ENCODE results near the gene DEPP1.
A peak's percentile ranks its signal among the peaks of the same experiment; 100 is the strongest.

DEPP1 gene

GRCh38 chr10:44994752-44995530 is 16.3 kb upstream of the DEPP1 start:
- no peaks in the 10 kb centered on the region for H3K36me3 ChIP-seq (replicated peaks)
- no peaks in the 10 kb centered on the region for H3K27me3 ChIP-seq (replicated peaks)
- in situ Hi-C loops (cut with HindIII; ENCODE audit: low pct_ligation_motif_present, low sequenced_read_pairs): no loop called here
- no peak for DNase-seq
- no peak overlapping the region for H3K27ac ChIP-seq
- TF ChIP-seq, protein P1, sequence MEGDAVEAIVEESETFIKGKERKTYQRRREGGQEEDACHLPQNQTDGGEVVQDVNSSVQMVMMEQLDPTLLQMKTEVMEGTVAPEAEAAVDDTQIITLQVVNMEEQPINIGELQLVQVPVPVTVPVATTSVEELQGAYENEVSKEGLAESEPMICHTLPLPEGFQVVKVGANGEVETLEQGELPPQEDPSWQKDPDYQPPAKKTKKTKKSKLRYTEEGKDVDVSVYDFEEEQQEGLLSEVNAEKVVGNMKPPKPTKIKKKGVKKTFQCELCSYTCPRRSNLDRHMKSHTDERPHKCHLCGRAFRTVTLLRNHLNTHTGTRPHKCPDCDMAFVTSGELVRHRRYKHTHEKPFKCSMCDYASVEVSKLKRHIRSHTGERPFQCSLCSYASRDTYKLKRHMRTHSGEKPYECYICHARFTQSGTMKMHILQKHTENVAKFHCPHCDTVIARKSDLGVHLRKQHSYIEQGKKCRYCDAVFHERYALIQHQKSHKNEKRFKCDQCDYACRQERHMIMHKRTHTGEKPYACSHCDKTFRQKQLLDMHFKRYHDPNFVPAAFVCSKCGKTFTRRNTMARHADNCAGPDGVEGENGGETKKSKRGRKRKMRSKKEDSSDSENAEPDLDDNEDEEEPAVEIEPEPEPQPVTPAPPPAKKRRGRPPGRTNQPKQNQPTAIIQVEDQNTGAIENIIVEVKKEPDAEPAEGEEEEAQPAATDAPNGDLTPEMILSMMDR (IDR thresholded peaks at IDR 0.05; ENCODE audit: low read depth, low read length, missing control alignments): no peak
- no peak overlapping the region for H3K4me3 ChIP-seq (ENCODE audit: low read depth, low read length)

DNA sequence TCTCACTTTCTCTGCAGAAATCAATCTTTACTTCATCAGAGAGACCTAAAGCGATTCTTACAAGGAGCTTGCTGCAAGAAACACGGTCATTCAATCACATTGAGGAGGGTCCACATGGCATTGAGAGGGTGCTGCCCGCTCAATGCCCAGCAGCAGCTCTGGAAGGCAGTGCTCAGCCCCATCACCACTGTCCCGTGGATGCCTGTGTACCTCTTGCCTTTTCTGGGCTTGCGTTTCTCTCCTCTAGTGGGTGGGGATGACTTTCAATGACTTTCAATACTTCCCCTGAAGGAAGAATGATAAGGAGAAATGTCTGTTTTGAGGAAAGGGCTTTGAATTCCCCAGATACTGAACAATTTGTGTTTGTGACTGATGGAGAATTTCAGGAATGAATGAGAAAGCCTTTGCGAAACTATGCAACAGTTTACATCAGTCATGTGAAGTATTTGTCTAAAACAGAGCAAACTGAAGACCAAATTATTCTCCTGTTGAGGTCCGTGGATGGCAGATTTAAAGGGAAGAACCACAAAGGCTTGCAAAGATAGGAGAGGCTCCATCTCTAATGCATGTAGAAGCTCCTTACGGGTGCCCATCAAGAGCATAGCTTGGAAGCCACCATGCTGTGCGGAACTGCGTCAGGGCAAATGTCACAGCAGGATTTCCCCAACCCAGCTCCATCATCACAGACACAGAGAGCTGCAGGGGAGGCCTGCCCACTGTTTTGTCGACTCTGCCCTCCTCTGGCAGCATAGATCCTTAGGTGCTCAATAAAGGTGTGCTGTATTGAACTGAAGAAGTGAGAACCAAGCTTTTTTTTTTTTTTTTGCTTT is 15.5 kb upstream of the DEPP1 start:
- in situ Hi-C loops (cut with HindIII; ENCODE audit: low pct_ligation_motif_present, low sequenced_read_pairs): no loop called here
- Histone ChIP-seq H3K4me3 (ENCODE audit: low read depth, low read length) (no peak overlapping the region), H3K27me3 (replicated peaks) (no peaks in the 10 kb centered on the region), H3K27ac (peak overlapping the region; percentile 9), H3K36me3 (replicated peaks) (no peaks in the 10 kb centered on the region)
- TF ChIP-seq, protein P1 (IDR thresholded peaks at IDR 0.05; ENCODE audit: low read depth, low read length, missing control alignments): no peak
- DNase-seq: peak; percentile 18

DNA sequence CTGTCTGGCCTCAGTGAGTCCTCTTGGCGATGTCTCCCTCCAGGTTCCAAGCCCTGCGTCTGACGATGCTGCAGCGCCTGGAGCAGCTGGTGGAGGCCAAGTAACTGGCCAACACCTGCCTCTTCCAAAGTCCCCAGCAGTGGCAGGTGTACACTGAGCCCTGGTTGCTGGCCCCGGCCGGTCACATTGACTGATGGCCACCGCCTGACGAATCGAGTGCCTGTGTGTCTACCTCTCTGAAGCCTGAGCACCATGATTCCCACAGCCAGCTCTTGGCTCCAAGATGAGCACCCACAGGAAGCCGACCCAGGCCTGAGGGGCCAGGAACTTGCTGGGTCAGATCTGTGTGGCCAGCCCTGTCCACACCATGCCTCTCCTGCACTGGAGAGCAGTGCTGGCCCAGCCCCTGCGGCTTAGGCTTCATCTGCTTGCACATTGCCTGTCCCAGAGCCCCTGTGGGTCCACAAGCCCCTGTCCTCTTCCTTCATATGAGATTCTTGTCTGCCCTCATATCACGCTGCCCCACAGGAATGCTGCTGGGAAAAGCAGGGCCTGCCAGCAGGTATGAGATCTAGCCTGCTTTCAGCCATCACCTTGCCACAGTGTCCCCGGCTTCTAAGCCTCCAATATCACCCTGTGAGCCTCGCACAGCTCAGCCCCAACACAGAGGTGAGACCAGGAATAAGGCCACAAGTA is 14.8 kb upstream of the DEPP1 start:
- Histone ChIP-seq H3K4me3 (ENCODE audit: low read depth, low read length) (no peak overlapping the region), H3K27ac (peak overlapping the region; percentile 9), H3K36me3 (replicated peaks) (no peaks in the 10 kb centered on the region)

DNA sequence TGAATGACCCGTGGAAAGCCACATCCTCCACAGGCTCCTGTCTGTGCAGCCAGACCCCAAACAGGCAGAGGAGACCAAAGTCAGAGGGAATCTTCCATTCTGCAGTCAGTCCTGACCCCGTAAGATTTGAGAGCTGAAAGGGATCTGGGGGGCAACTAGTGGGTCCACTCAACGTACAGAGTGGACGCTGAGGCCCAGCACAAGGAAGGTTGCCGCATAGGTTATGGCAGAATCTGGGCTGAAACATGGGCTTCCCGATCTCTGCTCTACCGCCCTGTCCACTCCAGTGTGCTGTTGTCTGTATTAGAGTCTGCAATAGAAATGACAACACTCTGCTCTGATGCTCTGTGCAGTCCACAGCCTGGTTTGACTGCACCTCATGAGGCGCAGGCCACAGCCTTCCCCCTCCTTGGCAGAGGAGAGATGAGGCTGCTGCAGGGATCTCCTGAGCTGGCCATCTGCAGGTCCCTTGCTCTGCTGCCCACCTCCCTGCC is 14.2 kb upstream of the DEPP1 start:
- no peak overlapping the region for H3K4me3 ChIP-seq (ENCODE audit: low read depth, low read length)
- no peak overlapping the region for H3K27ac ChIP-seq
- TF ChIP-seq, protein P1 (IDR thresholded peaks at IDR 0.05; ENCODE audit: low read depth, low read length, missing control alignments): no peak
- DNase-seq: no peak
- in situ Hi-C loops (cut with HindIII; ENCODE audit: low pct_ligation_motif_present, low sequenced_read_pairs): no loop called here
- no peaks in the 10 kb centered on the region for H3K36me3 ChIP-seq (replicated peaks)
- H3K27me3 ChIP-seq (replicated peaks): no peaks in the 10 kb centered on the region

More for the DNA sequence above, 14.8 kb upstream of the DEPP1 start:
- in situ Hi-C loops (cut with HindIII; ENCODE audit: low pct_ligation_motif_present, low sequenced_read_pairs): no loop called here
- TF ChIP-seq, protein P1 (IDR thresholded peaks at IDR 0.05; ENCODE audit: low read depth, low read length, missing control alignments): no peak
- DNase-seq: no peak
- H3K27me3 ChIP-seq (replicated peaks): no peaks in the 10 kb centered on the region

- Histone ChIP-seq H3K27ac (no peak overlapping the region), H3K4me3 (ENCODE audit: low read depth, low read length) (no peak overlapping the region), H3K27me3 (replicated peaks) (no peaks in the 10 kb centered on the region), H3K36me3 (replicated peaks) (no peaks in the 10 kb centered on the region)
- TF ChIP-seq, protein P1 (IDR thresholded peaks at IDR 0.05; ENCODE audit: low read depth, low read length, missing control alignments): no peak
- in situ Hi-C loops (cut with HindIII; ENCODE audit: low pct_ligation_motif_present, low sequenced_read_pairs): no loop called here
- DNase-seq: no peak
Measured at GRCh38 chr10:44992070-44992731, 13.6 kb upstream of the DEPP1 start.
